ENCODE results near the gene ZFAND3.

DNA sequence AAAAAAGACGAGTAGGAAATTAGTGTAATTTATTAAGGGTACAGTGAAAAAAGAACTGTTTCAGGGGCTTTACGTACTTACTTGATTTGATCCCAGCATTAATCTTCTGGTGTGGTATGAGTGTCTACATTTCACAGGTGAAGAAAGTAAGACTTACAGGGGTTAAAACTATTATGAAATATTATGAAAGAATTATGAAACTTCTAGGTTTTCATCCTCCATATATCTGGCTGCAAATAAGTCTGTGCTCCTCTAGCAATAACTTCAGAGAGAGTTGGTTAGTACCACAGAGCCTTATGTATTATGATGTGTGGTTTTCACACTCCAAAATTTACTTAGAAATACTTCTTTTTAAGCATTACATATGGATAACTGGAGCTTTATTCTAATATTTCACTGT, 41.9 kb downstream of the ZFAND3 start:
- TF ChIP-seq, protein P1, sequence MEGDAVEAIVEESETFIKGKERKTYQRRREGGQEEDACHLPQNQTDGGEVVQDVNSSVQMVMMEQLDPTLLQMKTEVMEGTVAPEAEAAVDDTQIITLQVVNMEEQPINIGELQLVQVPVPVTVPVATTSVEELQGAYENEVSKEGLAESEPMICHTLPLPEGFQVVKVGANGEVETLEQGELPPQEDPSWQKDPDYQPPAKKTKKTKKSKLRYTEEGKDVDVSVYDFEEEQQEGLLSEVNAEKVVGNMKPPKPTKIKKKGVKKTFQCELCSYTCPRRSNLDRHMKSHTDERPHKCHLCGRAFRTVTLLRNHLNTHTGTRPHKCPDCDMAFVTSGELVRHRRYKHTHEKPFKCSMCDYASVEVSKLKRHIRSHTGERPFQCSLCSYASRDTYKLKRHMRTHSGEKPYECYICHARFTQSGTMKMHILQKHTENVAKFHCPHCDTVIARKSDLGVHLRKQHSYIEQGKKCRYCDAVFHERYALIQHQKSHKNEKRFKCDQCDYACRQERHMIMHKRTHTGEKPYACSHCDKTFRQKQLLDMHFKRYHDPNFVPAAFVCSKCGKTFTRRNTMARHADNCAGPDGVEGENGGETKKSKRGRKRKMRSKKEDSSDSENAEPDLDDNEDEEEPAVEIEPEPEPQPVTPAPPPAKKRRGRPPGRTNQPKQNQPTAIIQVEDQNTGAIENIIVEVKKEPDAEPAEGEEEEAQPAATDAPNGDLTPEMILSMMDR (IDR thresholded peaks at IDR 0.05; ENCODE audit: borderline replicate concordance, extremely low read depth, low read length, poor library complexity, severe bottlenecking): no peak
- no peak for TF ChIP-seq EZH2 (IDR thresholded peaks at IDR 0.05; ENCODE audit: borderline replicate concordance, low read depth, low read length, severe bottlenecking)
